ENCODE results near the gene F11R.
"Not testable (repeated sequence)": the region's sequence is repeated elsewhere in the genome, so short reads cannot be mapped to it uniquely, and the experiment has no call there.

The F11R gene

GRCh38 chr1:161044908-161045735, 24.2 kb upstream of the F11R start:
- DNase-seq (ENCODE audit: insufficient read length, low spot score) (peak; percentile 62), FAIRE-seq (peak; percentile 97)

DNA sequence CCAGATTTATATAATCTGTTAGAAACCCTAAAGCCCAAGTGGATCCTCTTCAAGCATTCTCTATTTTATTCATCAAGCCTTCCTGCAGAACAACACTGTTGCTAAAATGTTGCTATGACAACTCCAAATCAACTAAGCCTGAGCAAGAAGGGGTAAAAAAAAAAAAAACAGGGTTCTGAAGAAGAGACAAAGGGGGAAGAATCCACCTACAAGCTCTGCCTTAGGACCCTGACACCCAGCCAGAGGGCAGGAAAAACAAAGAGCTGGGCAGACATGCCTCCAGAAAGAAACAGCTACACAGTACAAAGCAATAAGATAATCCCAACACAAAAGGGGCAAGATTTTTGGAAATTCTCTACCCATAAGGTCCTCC, 23.6 kb upstream of the F11R start:
- FAIRE-seq (no peak), DNase-seq (ENCODE audit: insufficient read length, low spot score) (no peak)

DNA sequence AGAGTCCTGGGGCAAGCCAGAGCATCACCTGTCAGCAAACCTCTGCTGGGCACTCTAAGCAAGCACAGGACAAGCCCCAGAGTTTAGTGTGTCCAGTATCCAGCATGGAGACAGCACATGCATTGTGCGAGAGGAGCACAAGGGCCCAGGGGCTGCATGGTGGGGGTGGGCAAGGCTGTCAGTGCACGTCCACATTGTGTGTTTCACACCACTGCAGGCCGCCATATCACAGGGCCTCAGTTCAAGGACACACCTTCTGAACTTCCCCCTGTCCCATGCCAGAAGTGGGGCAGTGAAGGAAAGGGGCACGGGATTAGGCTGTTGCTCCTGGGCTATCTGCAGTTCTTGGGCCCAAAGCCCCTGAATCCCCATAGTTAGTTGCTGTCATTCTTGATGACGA, 18.6 kb upstream of the F11R start:
- DNase-seq (ENCODE audit: insufficient read length, low spot score) = no peak

GRCh38 chr1:161039154-161039545, 18.2 kb upstream of the F11R start:
- no peak for FAIRE-seq
- no peak for DNase-seq (ENCODE audit: insufficient read length, low spot score)

More for the DNA sequence above, 18.6 kb upstream of the F11R start:
- FAIRE-seq = no peak

DNA sequence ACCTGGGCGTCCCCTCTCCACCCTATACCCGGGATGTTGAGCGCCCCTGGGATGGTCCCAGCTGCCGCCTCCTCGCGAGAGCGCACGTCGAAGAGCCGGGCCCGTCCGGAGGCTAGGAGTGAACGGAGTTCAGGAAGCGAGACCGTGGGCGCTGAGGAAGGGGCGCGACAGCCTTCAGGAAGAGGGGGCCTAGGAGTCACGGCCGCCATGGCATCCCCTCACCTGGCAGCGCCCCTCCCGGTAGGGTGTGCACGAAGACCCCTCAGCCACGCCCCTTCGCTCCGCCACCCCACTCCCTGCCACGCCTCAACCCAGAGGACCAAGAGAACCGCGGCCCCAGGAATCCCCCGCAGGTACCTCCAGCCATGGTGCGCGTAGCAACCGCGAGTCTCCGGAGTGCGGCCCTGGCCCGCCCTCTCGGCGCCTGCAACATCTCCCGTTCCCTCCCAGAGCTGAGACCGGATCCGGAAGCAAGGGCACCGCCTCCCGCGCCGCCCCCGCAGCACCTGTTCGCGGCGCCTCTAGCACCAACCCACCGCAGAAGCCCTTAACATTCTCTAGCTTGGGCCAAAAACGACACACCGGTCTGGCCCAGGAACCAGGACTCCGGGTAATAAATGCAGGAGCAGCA, 17.7 kb upstream of the F11R start, which contains the start of gene TSTD1:
TSS of gene TSTD1 (minus strand) at position 442 of the 631 bp plus-strand sequence. CDS start at position 367, 75 bp downstream.
- FAIRE-seq = peak; percentile 88
- peak; percentile 88 for DNase-seq (ENCODE audit: insufficient read length, low spot score)

DNA sequence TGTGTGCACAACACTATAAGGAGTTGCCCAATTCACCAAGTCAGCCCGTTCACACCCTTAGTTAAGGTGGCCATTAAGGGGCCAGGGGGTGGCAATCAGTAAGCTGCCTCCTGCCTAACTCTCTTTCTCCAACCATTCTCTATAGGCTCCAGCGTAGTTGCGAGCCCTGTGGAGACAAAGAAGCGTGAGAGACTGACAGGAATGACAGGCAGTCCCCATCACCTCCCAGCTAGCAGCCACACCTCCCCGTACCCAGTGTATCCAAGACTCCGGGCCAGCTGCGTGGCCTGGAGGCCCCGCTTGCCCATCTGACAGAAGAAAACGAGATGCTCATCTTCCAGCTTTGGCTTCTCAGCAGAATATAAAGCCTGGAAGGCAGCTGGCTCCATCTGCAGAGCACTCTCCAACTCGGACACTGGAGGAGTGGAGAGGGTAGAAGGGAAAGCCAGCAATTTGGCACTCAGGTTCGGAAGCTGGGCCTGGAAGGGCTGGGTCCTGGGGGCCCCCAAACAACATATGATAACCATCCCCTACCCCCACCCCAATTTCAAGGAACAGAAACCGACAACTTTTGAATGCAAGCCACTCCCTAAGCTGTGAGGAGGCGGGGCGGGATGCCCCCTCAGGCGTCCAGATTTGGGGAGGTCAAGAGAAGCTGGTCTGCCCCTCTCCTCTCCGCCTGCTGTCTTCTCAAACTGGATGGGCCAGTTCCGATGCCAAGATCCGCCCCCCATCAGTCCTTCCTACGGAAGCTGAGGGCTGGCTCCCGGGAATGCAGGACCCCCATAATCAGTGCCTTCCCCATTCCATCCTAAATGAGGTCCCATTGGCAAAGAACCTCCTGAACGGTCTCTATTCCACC, 16.9 kb upstream of the F11R start:
- no peak for DNase-seq (ENCODE audit: insufficient read length, low spot score)
- no peak for FAIRE-seq

DNA sequence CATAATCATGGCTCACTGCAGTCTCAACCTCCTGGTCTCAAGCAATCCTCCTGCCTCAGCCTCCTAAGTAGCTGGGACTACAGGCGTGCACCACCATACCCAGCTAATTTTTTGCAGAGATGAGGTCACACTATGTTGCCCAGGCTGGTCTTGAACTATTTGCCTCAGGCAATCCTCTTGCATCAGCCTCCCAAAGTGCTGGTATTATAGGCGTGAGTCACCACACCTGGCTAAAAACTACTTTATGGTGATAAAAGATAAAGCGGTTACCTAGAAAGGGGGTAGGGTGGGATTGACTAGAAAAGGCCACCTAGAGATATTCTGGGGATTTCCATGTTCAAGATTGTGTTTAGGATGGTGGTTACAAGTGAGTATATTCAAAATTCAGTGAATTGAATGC, 12.8 kb upstream of the F11R start:
- DNase-seq (ENCODE audit: insufficient read length, low spot score) (no peak), FAIRE-seq (no peak)

GRCh38 chr1:161032409-161032808, 11.5 kb upstream of the F11R start:
- DNase-seq (ENCODE audit: insufficient read length, low spot score) = no peak
- FAIRE-seq = no peak

DNA sequence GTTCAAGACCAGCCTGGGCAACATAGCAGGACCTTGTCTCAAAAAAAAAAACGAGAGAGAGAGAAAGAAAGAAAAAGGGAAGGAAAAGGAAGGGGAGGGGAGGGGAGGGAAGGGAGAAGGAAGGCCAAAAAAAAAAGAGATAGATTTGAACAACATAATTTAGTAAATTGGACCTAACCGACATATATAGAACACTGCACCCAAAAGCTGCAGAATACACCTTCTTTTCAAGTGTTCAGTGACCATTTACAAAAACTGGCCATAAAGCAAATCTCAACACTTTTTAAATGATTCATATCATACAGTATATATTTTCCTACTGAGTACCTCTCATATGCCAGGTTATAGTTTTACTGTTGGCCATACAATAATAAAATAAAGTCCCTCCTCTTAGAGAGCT, 10.9 kb upstream of the F11R start:
- DNase-seq (ENCODE audit: insufficient read length, low spot score) (no peak), FAIRE-seq (no peak)

- not testable (repeated sequence) for DNase-seq (ENCODE audit: insufficient read length, low spot score); FAIRE-seq
Measured at GRCh38 chr1:161029466-161029865, 8.5 kb upstream of the F11R start.

DNA sequence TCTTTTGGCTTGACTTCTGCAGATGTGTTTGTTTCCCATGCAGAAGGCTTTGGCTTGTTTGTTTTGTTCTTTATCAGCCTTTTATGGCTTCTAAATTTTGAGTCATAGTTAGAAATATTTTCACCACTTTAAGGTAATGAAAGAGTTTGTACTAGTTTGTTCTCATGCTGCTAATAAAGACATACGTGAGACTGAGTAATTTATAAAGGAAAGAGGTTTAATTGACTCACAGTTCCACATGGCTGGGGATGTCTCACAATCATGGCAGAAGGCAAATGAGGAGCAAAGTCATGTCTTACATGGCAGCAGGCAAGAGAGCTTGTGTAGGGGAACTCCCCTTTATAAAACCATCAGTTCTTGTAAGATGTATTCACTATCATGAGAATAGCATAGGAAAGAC, 6.0 kb upstream of the F11R start:
- not testable (repeated sequence) for FAIRE-seq; DNase-seq (ENCODE audit: insufficient read length, low spot score)

GRCh38 chr1:161022432-161022831, 1.5 kb upstream of the F11R start:
- not testable (repeated sequence) for FAIRE-seq

DNA sequence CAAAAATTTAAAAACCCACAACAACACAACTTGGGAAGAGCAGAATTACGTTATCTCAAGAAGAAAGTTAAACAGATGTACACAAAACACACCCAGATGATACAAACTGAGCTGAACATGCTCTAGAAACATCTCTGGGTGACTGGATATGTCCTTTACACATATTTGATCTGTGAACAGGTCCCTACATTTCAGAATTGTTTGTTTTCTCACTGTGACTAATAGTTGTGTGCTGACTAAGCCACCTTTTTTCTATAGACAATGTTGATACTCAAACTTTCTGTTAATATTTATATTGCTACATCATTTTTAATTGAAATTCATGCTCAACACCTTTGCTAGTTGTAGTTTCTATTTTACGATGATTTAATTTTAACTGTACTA, 1.0 kb upstream of the F11R start:
- FAIRE-seq = no peak
- no peak for DNase-seq (ENCODE audit: insufficient read length, low spot score)

More at GRCh38 chr1:161022432-161022831, 1.5 kb upstream of the F11R start:
- not testable (repeated sequence) for DNase-seq (ENCODE audit: insufficient read length, low spot score)

GRCh38 chr1:161021165-161021969, 415 bp upstream of the F11R start:
- FAIRE-seq = peak; percentile 95
- peak; percentile 90 for DNase-seq (ENCODE audit: insufficient read length, low spot score)

DNA sequence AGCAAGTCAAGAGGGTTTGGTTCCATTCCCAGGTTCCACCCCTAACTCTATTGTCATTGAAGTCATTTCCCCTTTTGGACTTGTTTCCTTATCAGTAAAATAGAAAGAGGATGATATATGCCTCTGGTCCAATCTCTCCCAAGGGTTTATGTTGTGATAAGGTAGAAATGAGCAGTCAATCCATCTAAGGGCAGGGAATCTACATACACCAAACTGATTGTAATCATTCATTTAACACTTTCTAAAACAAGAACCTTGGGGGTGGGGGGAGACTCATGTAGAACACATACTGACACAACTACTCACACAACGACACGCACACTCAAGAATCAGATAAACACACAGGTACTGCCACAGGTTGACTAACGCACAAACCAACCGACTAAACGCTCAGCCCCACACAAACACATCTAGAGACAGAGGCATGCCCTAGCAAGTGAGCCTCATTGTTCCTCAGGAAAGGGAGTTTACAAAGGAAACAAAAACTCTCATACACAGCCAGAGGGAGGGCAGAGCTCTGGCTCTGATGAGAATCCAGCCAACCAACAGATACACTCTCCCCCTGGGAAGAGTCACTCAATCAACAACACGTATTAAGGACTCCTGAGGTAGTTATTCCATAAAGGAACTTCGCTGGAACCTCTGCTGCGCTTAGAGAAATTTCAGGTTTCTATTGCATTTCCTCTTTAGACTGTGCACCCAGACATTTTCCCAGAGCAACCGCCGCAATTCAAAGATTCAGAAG, 1.0 kb downstream of the F11R start:
- DNase-seq (ENCODE audit: insufficient read length, low spot score) (no peak), FAIRE-seq (peak; percentile 56)

DNA sequence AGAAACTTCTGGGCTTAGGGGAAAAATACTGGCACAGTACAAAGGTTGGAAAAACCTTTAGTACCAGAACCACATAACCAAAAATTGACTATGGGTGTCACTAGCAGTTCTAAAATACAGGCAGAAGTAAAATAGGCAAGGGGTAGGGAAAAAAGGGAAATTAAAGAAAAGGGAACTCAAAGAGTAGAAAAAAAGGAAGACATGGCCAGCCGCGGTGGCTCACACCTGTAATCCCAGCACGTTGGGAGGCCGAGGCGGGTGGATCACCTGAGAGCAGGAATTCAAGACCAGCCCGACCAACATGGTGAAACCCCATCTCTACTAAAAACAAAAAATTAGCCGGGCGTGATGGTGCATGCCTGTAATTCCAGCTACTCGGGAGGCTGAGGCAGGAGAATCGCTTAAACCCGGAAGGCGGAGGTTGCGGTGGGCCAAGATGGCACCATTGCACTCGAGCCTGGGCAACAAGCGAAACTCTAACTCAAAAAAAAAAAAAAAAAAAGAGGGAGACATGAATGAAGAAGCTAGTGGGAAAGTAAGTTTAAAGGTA, 1.8 kb downstream of the F11R start:
- not testable (repeated sequence) for FAIRE-seq

GRCh38 chr1:161018631-161018930, 2.4 kb downstream of the F11R start:
- DNase-seq (ENCODE audit: insufficient read length, low spot score) (no peak), FAIRE-seq (no peak)

More for the DNA sequence above, 1.8 kb downstream of the F11R start:
- not testable (repeated sequence) for DNase-seq (ENCODE audit: insufficient read length, low spot score)

- FAIRE-seq (no peak), DNase-seq (ENCODE audit: insufficient read length, low spot score) (no peak)
Measured at GRCh38 chr1:161017756-161018630, 3.0 kb downstream of the F11R start.

All from GM19239 (cell line).